Left colon (tissue), 2 donors: ENCODE results near the gene RMND5B. TPM values are rescaled to one million over a fixed set of nuclear protein-coding genes. Genes with fewer than 3 reads are reported as not detected.
A peak's percentile ranks its signal among the peaks of the same experiment; 100 is the strongest.

Source experiments
- ATAC-seq: fragments of 200-7000 bp; cut with Tn5 transposase; one replicate; pipeline ENCODE4 v1.9.1; 2020; ENCODE audit warnings: mild to moderate bottlenecking, moderate library complexity
- DNase-seq, 2 donors: peaks; one replicate each; pipeline ENCODE4 v3.0.0-alpha.2; 2020
- intact Hi-C, 2 donors: fragments of 100-400 bp; cut with DNase I in 1 of 2; cut with micrococcal nuclease in 1 of 2; formaldehyde crosslinking; loops; one replicate each; pipeline versions ENCODE4 v1.11.2 to v1.14.0; 2022; cut with DNase I, micrococcal nuclease
- total RNA-seq, 2 donors: library from RNA; stranded (reverse); fragmentation: NEBNext Ultra II Directional; extraction: Animal tissue kit (Norgen Biotek cat#: 25700); gene quantifications; one replicate each; pipeline ENCODE4 v1.2.1, GENCODE V29; 2021
- donor health status: DM: no; HTN: no; CAD: no.
- donor health status: DM: yes; HTN: yes; CAD: no.

RMND5B gene
- total RNA-seq, 2 donors from 2014 or later, result 39.1 to 40.6 TPM

GRCh38 chr5:178112545-178112944 lies 18.3 kb upstream of the RMND5B start:
- no peak for DNase-seq
- ATAC-seq, result no peak
- intact Hi-C loops, result no loop called here

- peak; percentile 64 to 83 for DNase-seq
- ATAC-seq, result peak; percentile 79
- intact Hi-C loops, result no loop called here
These were observed 17.6 kb upstream of the RMND5B start, which contains the start of gene N4BP3 for GRCh38 chr5:178113141-178113787. Gene N4BP3 (plus strand): TSS chr5:178113532. CDS start chr5:178119584, 6,052 bp downstream.

- intact Hi-C loops, result no loop called here
- DNase-seq, result no peak
- ATAC-seq, result peak; percentile 39
These were observed 16.9 kb upstream of the RMND5B start for GRCh38 chr5:178113841-178114324.

- peak; percentile 73 for ATAC-seq
- peak in 1 of 2 donors; percentile 68 for DNase-seq
- intact Hi-C loops, result no loop called here
These were observed 16.3 kb upstream of the RMND5B start for GRCh38 chr5:178114325-178115135.

GRCh38 chr5:178115136-178115813 lies 15.5 kb upstream of the RMND5B start:
- no peak for ATAC-seq
- intact Hi-C loops, result no loop called here

GRCh38 chr5:178115814-178116142 lies 15.0 kb upstream of the RMND5B start:
- ATAC-seq, result no peak

More at GRCh38 chr5:178115136-178115813, 15.5 kb upstream of the RMND5B start:
- no peak for DNase-seq

GRCh38 chr5:178116143-178116885 lies 14.5 kb upstream of the RMND5B start:
- ATAC-seq, result no peak
- intact Hi-C loops, result no loop called here

More at GRCh38 chr5:178115814-178116142, 15.0 kb upstream of the RMND5B start:
- intact Hi-C loops, result no loop called here
- no peak for DNase-seq

GRCh38 chr5:178117923-178118701 lies 12.7 kb upstream of the RMND5B start:
- intact Hi-C loops, result no loop called here
- DNase-seq, result no peak
- no peak for ATAC-seq

More at GRCh38 chr5:178116143-178116885, 14.5 kb upstream of the RMND5B start:
- DNase-seq, result peak in 1 of 2 donors; percentile 52

- DNase-seq (no peak), ATAC-seq (no peak)
- intact Hi-C loops, result no loop called here
These were observed 10.8 kb upstream of the RMND5B start for GRCh38 chr5:178119915-178120606.

GRCh38 chr5:178120607-178121357 lies 10.0 kb upstream of the RMND5B start:
- DNase-seq (peak; percentile 95 to 96), ATAC-seq (peak; percentile 93)
- intact Hi-C loops, result no loop called here

- intact Hi-C loops, result no loop called here
- ATAC-seq (peak; percentile 8), DNase-seq (no peak)
These were observed 9.2 kb upstream of the RMND5B start for GRCh38 chr5:178121391-178122276.

GRCh38 chr5:178122346-178122745 lies 8.5 kb upstream of the RMND5B start:
- no peak for ATAC-seq
- no peak for DNase-seq
- intact Hi-C loops, result no loop called here

- DNase-seq (no peak), ATAC-seq (peak; percentile 27)
- intact Hi-C loops, result no loop called here
These were observed 7.5 kb upstream of the RMND5B start for GRCh38 chr5:178123094-178123965.

- intact Hi-C loops, result no loop called here
- ATAC-seq (peak; percentile 18), DNase-seq (no peak)
These were observed 6.6 kb upstream of the RMND5B start for GRCh38 chr5:178123966-178124925.
